ENCODE measurements around the gene SMYD5.
"Not testable (repeated sequence)": the region's sequence is repeated elsewhere in the genome, so short reads cannot be mapped to it uniquely, and the experiment has no call there.

SMYD5 gene

DNA sequence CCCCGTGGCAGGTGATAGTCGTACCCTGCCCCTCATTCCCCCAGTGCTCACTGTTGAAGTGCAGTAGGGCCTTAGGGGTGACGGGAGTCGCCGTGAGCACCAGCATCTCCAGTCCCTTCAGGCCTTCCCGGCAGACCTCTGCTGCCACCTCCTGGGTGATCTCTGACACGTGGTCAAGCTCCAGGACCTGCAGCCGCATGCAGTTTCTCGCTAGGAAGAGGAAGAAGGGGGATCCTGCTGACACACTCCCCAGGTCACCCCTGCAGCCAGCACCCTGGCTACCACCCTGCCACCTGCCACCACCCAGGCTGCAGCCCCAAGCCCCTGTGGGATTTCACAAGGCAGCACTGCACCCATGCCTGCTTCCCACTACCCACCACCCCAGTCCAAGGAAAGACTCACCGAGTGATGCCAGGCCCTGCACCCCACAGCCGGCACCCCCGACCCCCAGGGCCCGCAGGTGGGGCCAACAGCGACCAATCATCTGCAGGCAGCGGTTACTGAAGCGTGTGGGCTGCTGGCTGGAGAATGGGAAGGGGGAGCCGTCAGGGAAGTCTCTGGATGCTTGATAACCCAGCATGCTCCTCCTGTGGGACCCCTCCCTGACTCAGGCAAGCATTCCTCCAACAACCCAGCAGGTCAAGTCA, 46.4 kb downstream of the SMYD5 start:
- DNase-seq (ENCODE audit: low read depth): peak; percentile 58

DNA sequence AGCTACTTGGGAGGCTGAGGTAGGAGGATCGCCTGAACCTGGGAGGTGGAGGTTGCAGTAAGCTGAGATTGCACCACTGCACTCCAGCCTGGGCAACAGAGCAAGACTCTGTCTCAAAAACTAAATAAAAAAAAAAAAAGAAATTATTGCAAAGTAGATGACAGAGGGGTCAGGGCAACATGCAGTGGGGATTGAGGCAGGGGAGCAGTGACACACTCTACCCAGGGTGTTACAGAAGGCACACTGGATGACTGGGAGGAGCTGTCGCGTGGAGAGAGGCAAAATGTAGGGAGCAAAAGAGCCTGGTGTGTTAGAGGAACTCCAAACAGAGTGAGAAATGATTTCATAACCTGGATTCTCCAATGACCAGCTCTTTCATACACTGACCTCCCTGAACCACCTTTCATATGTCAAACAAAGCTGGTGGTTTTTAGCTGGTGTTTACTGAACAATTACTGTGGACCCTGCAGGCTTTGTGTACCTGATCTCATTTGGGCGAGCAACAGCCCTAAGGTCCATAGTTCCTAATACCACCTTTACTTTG, 48.1 kb downstream of the SMYD5 start:
- DNase-seq (ENCODE audit: low read depth): no peak

GRCh38 chr2:73262691-73263429, 48.8 kb downstream of the SMYD5 start:
- not testable (repeated sequence) for DNase-seq (ENCODE audit: low read depth)

GRCh38 chr2:73263540-73264331, 49.7 kb downstream of the SMYD5 start:
- DNase-seq (ENCODE audit: low read depth): no peak

DNA sequence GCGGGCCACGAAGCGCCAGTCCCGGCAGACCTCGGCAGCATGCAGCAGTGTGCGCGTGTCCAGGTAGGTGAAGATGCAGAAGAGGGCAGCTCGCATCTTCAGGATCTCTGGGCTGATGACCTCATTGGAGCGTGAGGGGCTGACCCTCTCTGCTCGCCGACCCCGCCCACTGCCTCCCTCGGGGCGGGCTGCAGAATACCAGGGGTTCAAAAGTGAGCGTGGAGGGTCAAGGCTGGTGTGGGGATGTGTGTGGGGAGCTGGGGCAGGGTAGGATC, 50.2 kb downstream of the SMYD5 start:
- no peak for DNase-seq (ENCODE audit: low read depth)

DNA sequence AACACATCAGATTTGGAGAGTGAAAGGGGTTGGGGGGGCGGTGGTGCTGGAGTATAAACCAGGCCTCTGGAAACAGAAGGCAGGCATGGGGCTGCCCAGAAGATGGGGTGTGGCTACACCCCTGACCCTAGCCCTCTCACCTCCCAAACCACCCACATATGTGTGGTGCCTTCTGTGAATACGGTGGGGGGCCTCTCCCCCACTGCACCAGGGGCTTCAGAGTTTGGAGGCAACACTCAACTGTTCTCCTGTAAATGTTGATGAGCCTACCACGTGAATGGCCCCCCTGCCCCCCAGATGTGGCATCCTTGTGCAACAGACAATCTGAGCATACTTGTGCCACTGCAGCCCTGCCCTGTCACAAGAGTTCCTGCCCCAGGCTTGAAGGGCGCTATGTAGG, 50.7 kb downstream of the SMYD5 start:
- DNase-seq (ENCODE audit: low read depth): no peak

- DNase-seq (ENCODE audit: low read depth): no peak
These were observed 51.4 kb downstream of the SMYD5 start for GRCh38 chr2:73265298-73266060.

GRCh38 chr2:73266061-73266901, 52.2 kb downstream of the SMYD5 start:
- DNase-seq (ENCODE audit: low read depth): no peak

GRCh38 chr2:73267008-73267407, 53.0 kb downstream of the SMYD5 start:
- no peak for DNase-seq (ENCODE audit: low read depth)

DNA sequence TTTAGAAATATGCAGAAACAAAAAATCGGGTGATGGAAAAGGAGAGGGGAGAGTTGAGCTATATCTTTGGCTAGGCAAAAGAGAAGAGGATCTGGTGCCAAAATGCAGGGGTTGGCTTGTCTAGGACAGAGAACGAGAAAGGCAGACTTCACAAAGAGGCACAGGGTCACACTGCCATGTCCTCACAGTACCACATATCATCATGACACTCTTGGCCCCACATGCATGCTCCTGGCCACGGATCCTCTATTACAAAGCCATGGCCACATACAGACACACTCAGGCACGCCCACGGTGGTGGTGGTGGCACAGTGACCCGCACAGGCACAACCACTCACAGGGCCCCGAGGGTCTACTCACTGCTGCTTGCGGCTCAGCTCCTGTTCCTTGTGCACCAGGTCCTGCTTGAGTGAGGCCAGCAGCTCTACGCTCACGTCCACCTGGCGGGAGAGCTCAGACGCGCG, 54.4 kb downstream of the SMYD5 start:
- DNase-seq (ENCODE audit: low read depth): no peak

DNA sequence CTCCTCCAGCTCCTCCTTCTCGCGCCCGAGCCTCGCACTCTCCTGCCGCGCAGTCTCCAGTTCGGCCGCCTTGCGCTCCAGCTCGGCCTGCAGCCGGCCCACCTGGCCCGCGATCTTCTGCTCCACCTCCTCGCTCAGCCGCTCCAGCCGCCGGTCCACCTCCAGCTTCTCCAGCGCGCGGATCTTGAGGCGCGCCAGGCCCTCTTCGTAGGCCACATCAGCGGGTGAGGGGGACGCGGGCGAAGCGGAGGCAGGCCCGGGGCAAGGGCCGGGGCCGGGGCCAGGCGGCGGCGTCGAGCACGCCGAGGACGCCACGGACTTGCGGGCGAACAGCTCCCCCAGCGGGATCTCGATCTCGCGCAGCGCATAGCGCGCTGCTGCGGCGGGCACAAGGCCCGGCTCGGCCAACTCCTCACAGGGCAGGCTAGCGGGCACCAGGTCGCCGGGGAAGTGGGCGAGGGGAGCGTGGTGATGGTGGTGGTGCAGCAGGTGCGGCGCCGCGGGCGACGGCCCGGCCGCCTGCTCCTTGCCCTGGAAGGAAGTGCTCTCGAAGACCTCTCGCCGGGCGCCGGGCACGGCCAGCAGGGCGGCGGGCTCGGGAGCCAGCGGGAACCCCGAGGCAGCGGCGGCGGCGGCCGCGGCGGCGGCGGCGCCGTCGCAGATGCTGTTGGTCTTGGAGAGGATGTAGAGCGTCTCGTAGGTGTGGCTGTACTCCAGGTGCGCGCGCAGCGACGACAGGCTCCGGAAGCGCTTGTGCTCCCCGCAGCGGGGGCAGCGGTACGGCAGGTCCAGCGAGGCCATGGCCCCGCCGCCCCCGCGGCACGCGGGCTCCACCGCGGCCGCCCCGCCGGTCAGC, 55.0 kb downstream of the SMYD5 start:
- no peak for DNase-seq (ENCODE audit: low read depth)

GRCh38 chr2:73269686-73270465, 55.8 kb downstream of the SMYD5 start:
- DNase-seq (ENCODE audit: low read depth): no peak

DNA sequence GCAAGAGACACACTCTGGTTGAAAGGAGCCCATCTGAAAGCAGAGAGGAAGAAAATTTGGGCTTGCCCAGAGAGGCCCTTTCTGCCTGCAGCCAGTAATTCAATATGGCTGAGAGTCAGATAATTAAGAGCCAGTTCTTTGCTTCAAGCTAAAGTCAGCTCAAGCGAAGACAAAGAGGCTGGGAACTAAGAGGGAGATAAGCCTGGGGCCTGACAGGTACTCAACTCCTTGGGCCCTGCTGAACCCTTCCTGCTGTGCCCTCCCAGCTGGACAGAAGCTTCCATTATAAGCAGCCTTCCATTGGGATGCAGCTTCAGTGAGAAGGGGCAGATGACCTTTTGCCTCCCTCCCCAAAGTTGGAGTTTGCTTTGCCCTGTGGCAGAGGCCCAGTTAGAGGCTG, 58.2 kb downstream of the SMYD5 start:
- DNase-seq (ENCODE audit: low read depth): no peak

All from EH (cell line).